ENCODE data around the gene SERPINA9.
"Not testable (repeated sequence)": the region's sequence is repeated elsewhere in the genome, so short reads cannot be mapped to it uniquely, and the experiment has no call there.

The SERPINA9 gene

GRCh38 chr14:94476023-94476422 is at the start of gene SERPINA9:
SERPINA9 (minus strand) TSS chr14:94476197; CDS start chr14:94469840, 6,357 bp downstream.
- DNase-seq (ENCODE audit: low spot score): no peak

GRCh38 chr14:94524093-94524492 is 48.1 kb upstream of the SERPINA9 start:
- no peak for DNase-seq (ENCODE audit: low spot score)

DNA sequence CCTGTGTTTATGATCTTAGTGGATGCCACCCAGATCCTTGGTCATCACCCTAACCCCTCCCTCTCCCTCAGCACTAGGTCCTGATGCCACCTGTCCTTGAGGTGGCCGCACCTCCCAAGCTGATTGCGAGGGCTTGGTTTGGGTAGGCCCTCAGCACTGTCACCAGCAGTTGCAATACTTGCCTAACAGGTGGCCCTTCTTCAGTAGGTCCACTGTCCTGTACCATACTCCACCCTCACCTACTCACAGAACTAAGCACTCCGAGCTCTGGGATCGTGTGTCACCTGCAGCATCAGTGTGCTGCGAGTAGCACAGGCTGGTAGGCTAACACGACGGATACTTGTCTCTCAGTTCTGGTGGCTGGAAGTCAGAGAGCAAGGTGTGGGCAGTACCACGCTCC is 47.3 kb upstream of the SERPINA9 start:
- no peak for DNase-seq (ENCODE audit: low spot score)

GRCh38 chr14:94522115-94522724 is 46.2 kb upstream of the SERPINA9 start:
- DNase-seq (ENCODE audit: low spot score): no peak

GRCh38 chr14:94521375-94522114 is 45.5 kb upstream of the SERPINA9 start:
- DNase-seq (ENCODE audit: low spot score): no peak

- DNase-seq (ENCODE audit: low spot score): no peak
Measured at GRCh38 chr14:94517641-94518257, 41.8 kb upstream of the SERPINA9 start.

GRCh38 chr14:94517248-94517640 is 41.2 kb upstream of the SERPINA9 start:
- DNase-seq (ENCODE audit: low spot score): no peak

DNA sequence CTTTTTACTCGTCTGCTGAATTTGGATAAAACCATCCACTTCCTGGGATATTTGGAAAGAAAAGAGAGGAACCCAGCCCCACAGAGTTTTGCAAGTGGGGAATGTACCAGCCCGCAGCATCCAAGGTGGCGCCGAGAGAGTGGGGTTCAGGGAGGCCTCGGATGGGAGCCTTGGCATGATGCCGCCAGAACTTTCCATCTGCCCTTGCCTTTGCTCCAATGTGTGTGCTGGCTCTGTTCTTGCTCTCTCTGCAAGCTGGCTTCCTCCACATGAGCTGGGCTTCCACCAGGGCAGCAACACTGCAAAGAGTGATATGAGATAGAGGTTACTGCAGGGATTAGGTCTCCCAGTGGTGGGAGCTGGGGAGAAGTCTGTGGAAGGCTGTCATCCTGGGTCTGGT is 39.9 kb upstream of the SERPINA9 start:
- DNase-seq (ENCODE audit: low spot score): no peak

GRCh38 chr14:94515426-94515825 is 39.4 kb upstream of the SERPINA9 start:
- DNase-seq (ENCODE audit: low spot score): no peak

- no peak for DNase-seq (ENCODE audit: low spot score)
Measured at GRCh38 chr14:94514351-94514750, 38.4 kb upstream of the SERPINA9 start.

DNA sequence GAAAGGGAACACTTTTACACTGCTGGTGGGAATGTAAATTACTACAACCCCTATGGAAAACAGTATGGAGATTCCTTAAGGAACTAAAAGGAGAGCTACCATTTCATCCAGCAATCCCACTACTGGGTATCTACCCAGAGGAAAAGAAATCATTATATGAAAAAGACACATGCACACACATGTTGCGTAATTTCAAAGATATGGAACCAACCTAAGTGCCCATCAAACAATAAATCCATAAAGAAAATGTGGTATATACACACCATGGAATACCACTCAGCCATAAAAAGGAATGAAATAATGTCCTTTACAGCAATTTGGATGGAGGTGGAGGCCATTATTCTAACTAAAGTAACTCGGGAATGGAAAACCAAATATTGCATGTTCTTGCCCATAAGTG is 34.5 kb upstream of the SERPINA9 start:
- DNase-seq (ENCODE audit: low spot score): not testable (repeated sequence)

DNA sequence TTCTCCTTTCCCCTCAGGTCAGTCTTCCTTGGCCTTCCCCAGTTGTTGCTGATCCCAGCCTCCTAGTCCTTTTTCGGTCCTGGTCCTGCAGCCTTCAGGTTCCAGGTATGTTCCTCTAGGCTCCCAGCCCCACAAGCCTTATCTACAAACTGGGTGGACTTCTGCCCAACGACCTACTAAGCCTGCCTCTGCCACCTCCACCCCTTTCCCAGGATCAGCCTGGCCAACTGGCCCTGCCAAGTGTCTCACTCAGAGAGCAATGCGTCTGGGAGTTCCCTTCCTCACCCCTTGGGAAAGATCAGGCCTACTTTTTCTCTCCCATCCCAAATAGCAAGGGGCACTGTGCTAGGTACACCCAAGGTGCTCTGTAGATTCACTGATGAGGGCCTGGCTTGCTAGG is 33.4 kb upstream of the SERPINA9 start, which contains the start of gene SERPINA12:
Gene SERPINA12, minus strand, starts transcription at position 114 of the 400 bp plus-strand sequence. CDS start 11,072 bp downstream, outside the sequence.
- no peak for DNase-seq (ENCODE audit: low spot score)

GRCh38 chr14:94505641-94506040 is 29.6 kb upstream of the SERPINA9 start:
- DNase-seq (ENCODE audit: low spot score): no peak

- DNase-seq (ENCODE audit: low spot score): no peak
Measured at GRCh38 chr14:94505206-94505605, 29.2 kb upstream of the SERPINA9 start.

GRCh38 chr14:94501588-94502516 is 25.9 kb upstream of the SERPINA9 start:
- no peak for DNase-seq (ENCODE audit: low spot score)

GRCh38 chr14:94500264-94500663 is 24.3 kb upstream of the SERPINA9 start:
- no peak for DNase-seq (ENCODE audit: low spot score)

DNA sequence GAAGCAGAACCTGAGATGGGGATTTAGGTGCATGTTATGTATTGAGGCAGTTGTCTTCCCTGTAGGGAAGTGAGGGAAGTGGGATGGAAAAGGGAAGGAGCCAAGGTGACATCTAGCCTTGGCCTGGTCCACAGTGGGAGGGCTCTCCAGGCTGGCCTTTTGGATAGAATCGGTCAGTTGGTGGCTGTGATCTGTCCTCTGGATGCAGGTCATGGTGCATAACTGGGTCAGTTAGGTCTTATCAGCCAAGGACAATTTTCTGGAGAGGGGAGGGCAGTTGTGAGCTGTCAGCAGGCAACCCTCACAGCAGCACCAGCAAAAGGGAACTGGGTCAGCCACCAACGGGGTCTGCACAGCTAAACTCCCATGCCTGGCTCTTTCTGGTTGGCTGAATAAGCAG is 23.7 kb upstream of the SERPINA9 start:
- no peak for DNase-seq (ENCODE audit: low spot score)

DNA sequence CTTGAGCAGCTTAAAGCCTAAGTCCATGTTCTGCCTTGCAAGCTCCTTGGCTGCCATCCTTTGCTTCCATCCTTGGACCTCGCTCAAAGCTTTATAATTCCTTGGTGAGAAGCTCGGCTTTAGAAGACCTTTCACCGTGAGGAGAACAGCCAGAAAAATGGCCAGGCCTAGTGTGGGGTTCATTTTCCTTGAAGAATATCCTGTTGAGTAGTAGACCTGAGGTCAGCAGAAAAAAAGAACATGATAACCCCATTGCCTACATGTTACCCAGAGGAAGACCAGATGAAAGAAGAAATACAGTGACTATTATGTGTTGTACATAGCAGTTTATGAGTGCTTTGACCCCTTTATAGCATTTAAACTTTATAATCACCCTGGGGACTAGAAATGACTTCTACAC is 22.2 kb upstream of the SERPINA9 start:
- DNase-seq (ENCODE audit: low spot score): no peak

DNA sequence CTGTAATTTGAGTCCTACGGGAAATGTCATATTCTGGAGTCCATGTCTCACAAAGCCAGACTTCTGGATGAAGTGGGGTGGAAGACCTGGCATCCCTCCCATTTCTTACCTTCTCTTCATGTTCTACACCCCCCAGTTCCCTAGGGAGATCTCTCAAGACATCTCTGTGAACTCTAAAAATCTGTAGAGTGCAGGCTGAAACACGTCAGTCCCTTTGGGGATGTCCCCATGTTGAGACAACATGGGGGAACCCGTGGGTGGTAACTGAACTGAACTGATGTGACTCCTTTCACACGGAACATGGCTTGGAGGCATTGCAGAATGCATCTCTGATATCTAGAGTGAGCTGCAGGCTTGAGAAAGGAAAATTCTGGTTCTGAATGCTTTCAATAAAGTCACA is 18.1 kb upstream of the SERPINA9 start:
- no peak for DNase-seq (ENCODE audit: low spot score)

DNA sequence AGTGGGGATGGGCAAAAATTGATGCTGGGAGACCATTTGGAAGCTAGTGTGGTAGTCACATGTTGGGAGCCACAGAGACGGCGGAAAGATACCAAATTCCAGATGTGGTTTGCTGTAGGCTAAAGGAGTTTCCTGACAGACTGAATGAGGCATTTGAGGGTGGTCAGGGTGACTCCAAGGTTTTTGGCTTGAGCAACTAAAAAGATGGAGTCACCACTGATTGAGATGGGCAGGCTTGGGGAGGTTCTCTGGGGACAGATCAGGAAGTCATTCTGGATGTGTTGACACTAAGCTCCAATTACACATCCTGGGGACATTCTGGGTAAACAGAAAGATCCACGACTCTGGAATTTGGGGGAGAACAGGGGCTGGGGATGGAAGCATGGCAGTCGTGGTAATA is 15.5 kb upstream of the SERPINA9 start:
- no peak for DNase-seq (ENCODE audit: low spot score)

DNA sequence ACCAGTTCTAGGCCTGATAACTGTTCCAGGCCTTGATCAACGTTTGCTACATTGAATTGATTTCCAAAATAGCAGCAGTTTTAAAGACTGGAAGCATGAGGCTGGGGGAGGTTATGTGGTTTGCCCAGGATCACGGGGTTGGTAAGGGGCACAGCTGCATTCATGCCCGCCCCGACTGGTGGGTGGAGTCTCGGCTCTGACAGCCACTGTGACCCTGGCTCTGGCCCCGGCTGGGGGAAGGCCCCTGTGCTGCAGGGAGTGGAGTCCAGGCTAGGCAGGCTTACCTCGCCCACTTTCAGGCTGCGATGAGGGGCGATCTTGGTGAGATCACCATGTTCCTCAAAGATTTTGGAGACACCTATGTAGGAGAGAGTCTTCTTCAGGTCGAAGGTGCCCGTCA is 13.3 kb upstream of the SERPINA9 start:
- DNase-seq (ENCODE audit: low spot score): no peak

DNA sequence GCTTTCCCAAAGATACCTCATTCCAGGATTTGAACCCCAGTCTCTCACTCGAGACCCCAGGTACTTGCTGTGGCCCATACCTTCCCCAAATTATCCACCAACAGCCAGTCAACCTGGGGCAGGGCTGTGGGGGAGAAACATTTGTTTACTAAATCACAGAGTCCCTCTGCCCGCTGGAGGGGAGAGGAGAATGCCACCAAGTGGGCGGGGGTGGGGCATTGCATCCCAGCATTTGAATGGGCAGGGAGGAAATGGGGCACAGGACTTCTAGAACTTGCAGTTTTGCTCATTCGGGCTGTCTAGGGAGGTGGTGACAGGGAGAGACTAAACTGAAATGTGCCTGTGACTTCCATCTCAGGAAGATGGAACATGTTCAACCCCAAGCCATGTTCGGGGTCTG is 10.9 kb upstream of the SERPINA9 start:
- DNase-seq (ENCODE audit: low spot score): no peak
